DMS53 treated with DMSO at 0.1 percent for 48 hours (cell line): ENCODE results near the gene CLPSL1.

Experiments
- DNase-seq: peaks from one replicate; lab custom pipeline; 2025; ENCODE audit not compliant: unreplicated experiment; lab: John Stamatoyannopoulos, UW

Gene CLPSL1

GRCh38 chr6:35757456-35758123 lies 23.2 kb upstream of the CLPSL1 start:
- no peak for DNase-seq

GRCh38 chr6:35759426-35759825 lies 21.4 kb upstream of the CLPSL1 start:
- DNase-seq: no peak

- no peak for DNase-seq
Measured at GRCh38 chr6:35765739-35766138, 15.1 kb upstream of the CLPSL1 start.

- no peak for DNase-seq
Measured at GRCh38 chr6:35769211-35769610, 11.6 kb upstream of the CLPSL1 start.

GRCh38 chr6:35771343-35771627 lies 9.5 kb upstream of the CLPSL1 start:
- DNase-seq: no peak

GRCh38 chr6:35774116-35774794 lies 6.6 kb upstream of the CLPSL1 start:
- DNase-seq: no peak

- DNase-seq: no peak
Measured at GRCh38 chr6:35775031-35775430, 5.8 kb upstream of the CLPSL1 start.

- no peak for DNase-seq
Measured at GRCh38 chr6:35776364-35777215, 4.2 kb upstream of the CLPSL1 start, which contains the start of gene CLPSL2. CLPSL2 (plus strand) TSS chr6:35776598; CDS start chr6:35776619, 21 bp downstream.

- no peak for DNase-seq
Measured at GRCh38 chr6:35777356-35778102, 3.3 kb upstream of the CLPSL1 start.

GRCh38 chr6:35778437-35778836 lies 2.4 kb upstream of the CLPSL1 start:
- no peak for DNase-seq

- DNase-seq: no peak
Measured at GRCh38 chr6:35781290-35781689, 471 bp downstream of the CLPSL1 start.

GRCh38 chr6:35782424-35782823 lies 1.6 kb downstream of the CLPSL1 start:
- DNase-seq: no peak

GRCh38 chr6:35784200-35784599 lies 3.4 kb downstream of the CLPSL1 start:
- no peak for DNase-seq

GRCh38 chr6:35786272-35786671 lies 5.5 kb downstream of the CLPSL1 start:
- no peak for DNase-seq

- DNase-seq: no peak
Measured at GRCh38 chr6:35786810-35787209, 6.0 kb downstream of the CLPSL1 start.

GRCh38 chr6:35787266-35788218 lies 6.7 kb downstream of the CLPSL1 start:
- no peak for DNase-seq

GRCh38 chr6:35788423-35788982 lies 7.7 kb downstream of the CLPSL1 start:
- no peak for DNase-seq

GRCh38 chr6:35790683-35791082 lies 9.9 kb downstream of the CLPSL1 start:
- DNase-seq: no peak

- no peak for DNase-seq
Measured at GRCh38 chr6:35794536-35795452, 14.0 kb downstream of the CLPSL1 start.
